Transverse colon (tissue), 4 donors: Measurements from ENCODE around the gene CD82. TPM values are rescaled to one million over a fixed set of nuclear protein-coding genes. Genes with fewer than 3 reads are reported as not detected.
"Not testable (repeated sequence)": the region's sequence is repeated elsewhere in the genome, so short reads cannot be mapped to it uniquely, and the experiment has no call there.

Experiments
- DNase-seq: peaks from one replicate; pipeline ENCODE4 v3.0.0-alpha.2; 2019
- H3K27ac ChIP-seq, 4 donors: fragments of 200-600 bp; sonication (generic); 2 replicates each; pipeline ENCODE4 v1.5.1; 2016 to 2018; ENCODE audit warnings: inconsistent platforms in 4 of 4
- H3K27me3 ChIP-seq: fragments of 200-600 bp; sonication (generic); 2 replicates; pipeline ENCODE4 v1.5.1; 2017; ENCODE audit warnings: inconsistent platforms
- H3K36me3 ChIP-seq, 4 donors: fragments of 200-600 bp; sonication (generic); 2 replicates each; pipeline ENCODE4 v1.5.1; 2017 to 2019; ENCODE audit warnings: inconsistent platforms in 4 of 4
- H3K4me1 ChIP-seq, 4 donors: fragments of 200-600 bp; sonication (generic); 2 replicates each; pipeline ENCODE4 v1.5.1; 2017 to 2020; ENCODE audit warnings: inconsistent platforms in 4 of 4
- H3K4me3 ChIP-seq, 4 donors: fragments of 200-600 bp; sonication (generic); 1 replicate in 1 of 4; 2 replicates in 3 of 4; pipeline versions ENCODE4 v1.5.1 to v1.6.1; 2017 to 2019; ENCODE audit warnings: inconsistent platforms in 4 of 4
- H3K9me3 ChIP-seq, 2 donors: fragments of 200-600 bp; sonication (generic); 2 replicates each; pipeline ENCODE4 v1.5.1; 2017 to 2019; ENCODE audit warnings: inconsistent platforms in 2 of 2
- CTCF ChIP-seq, 5 experiments: fragments of 200-600 bp in 3 of 5; fragments of 450-650 bp in 2 of 5; sonication (generic) in 3 of 5; IDR thresholded peaks; 1 replicate in 2 of 5; 2 replicates in 3 of 5; pipeline ENCODE4 v1.5.1; 2016 to 2017; ENCODE audit warnings: antibody characterized with exemption in 5 of 5, inconsistent platforms in 3 of 5, mild to moderate bottlenecking in 2 of 5, moderate library complexity in 1 of 5
- EP300 ChIP-seq: sonication (generic); formaldehyde crosslinking; IDR thresholded peaks from one replicate; pipeline ENCODE4 v1.6.1; 2017; ENCODE audit warnings: antibody characterized with exemption, low read depth
- POLR2A ChIP-seq: fragments of 450-650 bp; IDR thresholded peaks from one replicate; pipeline ENCODE4 v1.6.1; 2016; ENCODE audit warnings: antibody characterized with exemption, mild to moderate bottlenecking, moderate library complexity
- POLR2AphosphoS5 ChIP-seq, 3 donors: sonication (generic); formaldehyde crosslinking; IDR thresholded peaks; one replicate each; pipeline ENCODE4 v1.6.1; 2016; ENCODE audit warnings: antibody characterized with exemption in 3 of 3
- WGBS, 2 donors: methylation state at CpG; one replicate each; pipeline ENCODE4 v1.1.5; 2018; ENCODE audit warnings: low coverage in 1 of 2; 5-methylcytosine and 5-hydroxymethylcytosine counted together
- in situ Hi-C, 4 donors: fragments of 200-750 bp; cut with MboI; loops; one replicate each; pipeline versions ENCODE4 v1.15.0 to v1.15.1; 2017; ENCODE audit warnings: low sequenced_read_pairs in 3 of 4, low pct_ligation_motif_present in 1 of 4, low pct_unique_long_range_greater_than_20kb in 1 of 4
- intact Hi-C: fragments of 100-400 bp; cut with DNase I; formaldehyde crosslinking; loops from one replicate; pipeline ENCODE4 v1.15.1; 2023; ENCODE audit warnings: low total_unique reads
- total RNA-seq, 4 donors: library from RNA; depleted of rRNA; stranded (reverse); fragments of >200 nt; gene quantifications; one replicate each; pipeline ENCODE4 v1.1.0, GENCODE V29; 2016

Gene CD82
- total RNA-seq, 4 donors from 2014 or later = 7.9 to 23.1 (median 14.0) TPM

GRCh38 chr11:44645827-44646226 lies 80.4 kb downstream of the CD82 start:
- in situ Hi-C loops = no loop called here
- DNase-seq = no peak
- H3K9me3 ChIP-seq = peaks cover 12 to 14% of the 10 kb centered on the region in 2 donors
- TF ChIP-seq CTCF (IDR thresholded peaks at IDR 0.05) = no peak
- TF ChIP-seq EP300 = no peak
- TF ChIP-seq POLR2A = no peak
- no peak for TF ChIP-seq POLR2AphosphoS5 (IDR thresholded peaks at IDR 0.05)
- peaks cover 79% of the 10 kb centered on the region for H3K27me3 ChIP-seq
- H3K4me1 ChIP-seq = no peaks in the 10 kb centered on the region
- intact Hi-C loops = no loop called here
- 48 to 59% methylated on average over 3 of the region's 3 CpGs for WGBS, 2 donors
- no peak overlapping the region for H3K27ac ChIP-seq
- H3K4me3 ChIP-seq = no peak overlapping the region
- H3K36me3 ChIP-seq = no peaks in the 10 kb centered on the region

- H3K36me3 ChIP-seq, DNase-seq, H3K4me3 ChIP-seq, in situ Hi-C loops, H3K4me1 ChIP-seq, H3K27ac ChIP-seq, intact Hi-C loops: not testable (repeated sequence)
- 54 to 73% methylated on average over 5 to 6 of the region's 6 CpGs for WGBS, 2 donors
- Histone ChIP-seq H3K27me3 (peaks cover 79% of the 10 kb centered on the region), H3K9me3 (peaks cover 12 to 13% of the 10 kb centered on the region in 2 donors)
These were observed 81.9 kb downstream of the CD82 start for GRCh38 chr11:44647255-44647955.

GRCh38 chr11:44648109-44648508 lies 82.6 kb downstream of the CD82 start:
- DNase-seq = no peak
- Histone ChIP-seq H3K9me3 (peaks cover 6 to 10% of the 10 kb centered on the region in 2 donors), H3K36me3 (no peaks in the 10 kb centered on the region), H3K27ac (no peak overlapping the region), H3K4me3 (no peak overlapping the region), H3K27me3 (peaks cover 74% of the 10 kb centered on the region), H3K4me1 (no peaks in the 10 kb centered on the region)
- TF ChIP-seq POLR2A (no peak), EP300 (no peak), CTCF (IDR thresholded peaks at IDR 0.05) (no peak), POLR2AphosphoS5 (IDR thresholded peaks at IDR 0.05) (no peak)
- intact Hi-C loops = no loop called here
- whole genome bisulfite sequencing, 2 donors = 25 to 65% methylated on average over 1 of the region's 1 CpG
- in situ Hi-C loops = no loop called here

GRCh38 chr11:44651535-44652155 lies 86.2 kb downstream of the CD82 start:
- intact Hi-C loops = no loop called here
- Histone ChIP-seq H3K4me3 (no peak overlapping the region), H3K27me3 (peaks cover 67% of the 10 kb centered on the region), H3K27ac (no peak overlapping the region), H3K36me3 (no peaks in the 10 kb centered on the region), H3K4me1 (no peaks in the 10 kb centered on the region), H3K9me3 (no peaks in the 10 kb centered on the region)
- DNase-seq = no peak
- WGBS, 2 donors = 48% methylated on average over 15 of the region's 15 CpGs; no CpG with 5 or more reads in 1 of the 2 donors
- in situ Hi-C loops = no loop called here
- no peak for TF ChIP-seq POLR2A
- no peak for TF ChIP-seq CTCF (IDR thresholded peaks at IDR 0.05)
- TF ChIP-seq POLR2AphosphoS5 (IDR thresholded peaks at IDR 0.05) = no peak
- no peak for TF ChIP-seq EP300
